ENCODE results near the gene SEC22C. TPM values are rescaled to one million over a fixed set of nuclear protein-coding genes. Genes with fewer than 3 reads are reported as not detected.

Gene SEC22C
- polyA plus RNA-seq, 1 of the 3 experiments (the other 2 are of a cell fraction): 28.5 TPM

DNA sequence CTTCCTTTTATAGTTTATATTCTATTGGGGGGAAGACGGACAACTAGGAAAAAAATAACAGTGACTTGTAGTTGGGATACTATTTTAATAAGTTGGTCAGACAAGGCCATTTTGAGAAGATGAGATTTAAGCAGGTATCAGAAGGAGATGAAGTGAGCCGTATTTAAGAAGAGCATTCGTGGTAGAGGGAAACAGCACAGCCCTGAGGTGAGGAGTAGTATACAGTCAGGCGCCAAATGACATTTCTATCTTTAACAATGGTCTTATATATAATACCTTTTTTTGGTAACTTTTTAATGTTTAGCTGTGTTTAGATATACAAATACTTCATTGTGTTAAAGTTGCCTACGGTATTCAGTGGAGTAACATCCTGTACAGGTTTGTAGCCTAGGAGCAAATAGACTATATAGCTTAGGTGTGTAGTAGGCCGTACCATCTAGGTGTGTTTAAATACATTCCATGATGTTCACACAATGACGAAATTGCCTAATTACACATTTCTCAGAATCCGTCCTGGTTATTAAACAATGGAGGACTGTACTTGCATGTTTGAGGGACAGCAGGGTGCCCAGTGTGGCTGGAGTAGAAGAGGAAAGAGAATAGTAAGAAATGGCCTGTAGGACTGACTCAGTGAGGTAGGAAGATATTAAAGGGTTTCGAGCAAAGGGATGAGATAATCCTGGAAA lies 20.3 kb upstream of the SEC22C start:
- ChIA-PET CTCF (interaction anchor here (1.0 to 3.2 kb wide), 5 partner anchors 9 to 237 kb away, joined by 3 to 25 read pairs (median 3); no protein-coding TSS in a partner anchor), POLR2A (interaction anchor here (0.6 to 1.0 kb wide), 3 partner anchors 10 to 142 kb away, joined by 3 to 4 read pairs (median 3); no protein-coding TSS in a partner anchor)
- Histone ChIP-seq H3F3A (replicated peaks; ENCODE audit: insufficient read depth) (peaks cover 15% of the 10 kb centered on the region), H3K27ac (ENCODE audit: low read depth in 2 of 2, low read length in 1 of 2) (peak overlapping the region; percentile 89 to 96), H2AFZ (ENCODE audit: low read depth) (no peak overlapping the region), H3K27me3 (ENCODE audit: insufficient read depth) (no peaks in the 10 kb centered on the region), H3K79me2 (ENCODE audit: insufficient read depth) (peaks cover 80% of the 10 kb centered on the region), H3K9me2 (no peaks in the 10 kb centered on the region), H3K9me3 (0 out of 2 replicates have a peak, but pooled peaks cover 5% of the 10 kb centered on the region), H3K4me3 (ENCODE audit: low read depth in 2 of 2, low read length in 1 of 2) (peak overlapping the region; percentile 80 to 84), H3K9ac (peak overlapping the region; percentile 96; the same call in 1 of the 2 replicates), H3K36me3 (replicated peaks in 1 of 2; ENCODE audit: control insufficient read depth in 1 of 2, insufficient read depth in 2 of 2, low read length in 1 of 2) (peaks cover 6 to 24% of the 10 kb centered on the region in 2 experiments), H3K4me2 (peak overlapping the region; percentile 81), H4K20me1 (ENCODE audit: insufficient read depth) (peaks cover 44% of the 10 kb centered on the region), H3K4me1 (ENCODE audit: control insufficient read depth in 1 of 2, insufficient read depth in 2 of 2, low read depth in 1 of 2, low read length in 1 of 2) (peaks cover 0 to 6% of the 10 kb centered on the region in 2 experiments; a peak in 2 of 4 replicates)
- WGBS (ENCODE audit: low lambda C conversion rate): 62% methylated on average over 9 of the region's 9 CpGs
- TF ChIP-seq RAD21 (IDR thresholded peaks at IDR 0.05; ENCODE audit: low read length): no peak
- TF ChIP-seq, protein P1, sequence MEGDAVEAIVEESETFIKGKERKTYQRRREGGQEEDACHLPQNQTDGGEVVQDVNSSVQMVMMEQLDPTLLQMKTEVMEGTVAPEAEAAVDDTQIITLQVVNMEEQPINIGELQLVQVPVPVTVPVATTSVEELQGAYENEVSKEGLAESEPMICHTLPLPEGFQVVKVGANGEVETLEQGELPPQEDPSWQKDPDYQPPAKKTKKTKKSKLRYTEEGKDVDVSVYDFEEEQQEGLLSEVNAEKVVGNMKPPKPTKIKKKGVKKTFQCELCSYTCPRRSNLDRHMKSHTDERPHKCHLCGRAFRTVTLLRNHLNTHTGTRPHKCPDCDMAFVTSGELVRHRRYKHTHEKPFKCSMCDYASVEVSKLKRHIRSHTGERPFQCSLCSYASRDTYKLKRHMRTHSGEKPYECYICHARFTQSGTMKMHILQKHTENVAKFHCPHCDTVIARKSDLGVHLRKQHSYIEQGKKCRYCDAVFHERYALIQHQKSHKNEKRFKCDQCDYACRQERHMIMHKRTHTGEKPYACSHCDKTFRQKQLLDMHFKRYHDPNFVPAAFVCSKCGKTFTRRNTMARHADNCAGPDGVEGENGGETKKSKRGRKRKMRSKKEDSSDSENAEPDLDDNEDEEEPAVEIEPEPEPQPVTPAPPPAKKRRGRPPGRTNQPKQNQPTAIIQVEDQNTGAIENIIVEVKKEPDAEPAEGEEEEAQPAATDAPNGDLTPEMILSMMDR (IDR thresholded peaks at IDR 0.05): peak; percentile 20; the same call in 1 of the 2 replicates
- no peak for DNase-seq

DNA sequence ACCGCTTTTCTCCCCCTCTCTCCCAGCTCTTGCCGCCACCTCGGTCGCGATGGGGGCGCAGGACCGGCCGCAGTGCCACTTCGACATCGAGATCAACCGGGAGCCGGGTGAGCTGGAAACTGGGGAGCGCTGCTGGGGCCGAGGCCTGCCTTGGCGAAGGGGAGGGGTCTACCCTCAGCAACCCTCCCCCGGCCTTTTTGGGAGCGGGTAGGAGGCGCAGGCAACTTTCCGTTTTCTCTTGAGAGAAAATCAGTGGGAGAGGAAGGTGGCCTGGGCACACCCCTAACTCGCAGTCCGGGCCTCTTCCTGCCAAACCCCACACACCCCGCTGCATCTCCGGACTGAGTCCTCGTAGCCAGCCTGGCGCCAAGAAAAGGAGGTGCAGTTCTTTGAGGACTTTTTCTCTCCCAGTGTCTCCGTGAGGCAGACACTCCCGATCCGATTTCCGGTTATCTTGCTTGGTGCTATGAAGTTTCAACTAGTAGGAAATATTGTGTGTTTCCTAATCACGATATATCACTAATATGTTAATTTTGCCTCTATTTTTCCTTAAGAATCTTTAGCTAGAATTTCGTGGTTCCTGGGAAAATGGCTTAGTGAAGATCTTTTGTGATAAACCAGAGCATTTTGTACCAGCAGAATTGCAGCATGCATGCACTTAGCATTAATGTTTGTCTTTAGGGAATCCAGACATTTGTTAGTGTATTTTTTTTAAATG lies 19.4 kb upstream of the SEC22C start:
- peaks cover 11 to 30% of the 10 kb centered on the region in 2 experiments for H3K36me3 ChIP-seq (replicated peaks in 1 of 2; ENCODE audit: control insufficient read depth in 1 of 2, insufficient read depth in 2 of 2, low read length in 1 of 2)
- H3K4me3 ChIP-seq (ENCODE audit: low read depth in 2 of 2, low read length in 1 of 2): peak overlapping the region; percentile 80 to 84
- CTCF ChIA-PET: interaction anchor here (0.7 to 3.2 kb wide), 6 partner anchors 10 to 145 kb away, joined by 3 to 25 read pairs (median 3); no protein-coding TSS in a partner anchor
- 0 out of 2 replicates have a peak, but pooled peaks cover 5% of the 10 kb centered on the region for H3K9me3 ChIP-seq
- H3K9ac ChIP-seq: peak overlapping the region; percentile 96
- TF ChIP-seq, protein P2, sequence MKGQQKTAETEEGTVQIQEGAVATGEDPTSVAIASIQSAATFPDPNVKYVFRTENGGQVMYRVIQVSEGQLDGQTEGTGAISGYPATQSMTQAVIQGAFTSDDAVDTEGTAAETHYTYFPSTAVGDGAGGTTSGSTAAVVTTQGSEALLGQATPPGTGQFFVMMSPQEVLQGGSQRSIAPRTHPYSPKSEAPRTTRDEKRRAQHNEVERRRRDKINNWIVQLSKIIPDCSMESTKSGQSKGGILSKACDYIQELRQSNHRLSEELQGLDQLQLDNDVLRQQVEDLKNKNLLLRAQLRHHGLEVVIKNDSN (IDR thresholded peaks at IDR 0.05; ENCODE audit: borderline replicate concordance, low read depth): no peak
- no peak for TF ChIP-seq FOXJ3 (CRISPR knock-in tag; IDR thresholded peaks at IDR 0.05)
- TF ChIP-seq RCOR1 (IDR thresholded peaks at IDR 0.05; ENCODE audit: low read length): no peak
- TF ChIP-seq, protein P3, sequence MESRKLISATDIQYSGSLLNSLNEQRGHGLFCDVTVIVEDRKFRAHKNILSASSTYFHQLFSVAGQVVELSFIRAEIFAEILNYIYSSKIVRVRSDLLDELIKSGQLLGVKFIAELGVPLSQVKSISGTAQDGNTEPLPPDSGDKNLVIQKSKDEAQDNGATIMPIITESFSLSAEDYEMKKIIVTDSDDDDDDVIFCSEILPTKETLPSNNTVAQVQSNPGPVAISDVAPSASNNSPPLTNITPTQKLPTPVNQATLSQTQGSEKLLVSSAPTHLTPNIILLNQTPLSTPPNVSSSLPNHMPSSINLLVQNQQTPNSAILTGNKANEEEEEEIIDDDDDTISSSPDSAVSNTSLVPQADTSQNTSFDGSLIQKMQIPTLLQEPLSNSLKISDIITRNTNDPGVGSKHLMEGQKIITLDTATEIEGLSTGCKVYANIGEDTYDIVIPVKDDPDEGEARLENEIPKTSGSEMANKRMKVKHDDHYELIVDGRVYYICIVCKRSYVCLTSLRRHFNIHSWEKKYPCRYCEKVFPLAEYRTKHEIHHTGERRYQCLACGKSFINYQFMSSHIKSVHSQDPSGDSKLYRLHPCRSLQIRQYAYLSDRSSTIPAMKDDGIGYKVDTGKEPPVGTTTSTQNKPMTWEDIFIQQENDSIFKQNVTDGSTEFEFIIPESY (IDR thresholded peaks at IDR 0.05; ENCODE audit: borderline replicate concordance, low read depth): no peak
- TF ChIP-seq TAF1 (IDR thresholded peaks at IDR 0.05; ENCODE audit: borderline replicate concordance, low read depth, low read length): peak; percentile 49; the same call in 1 of the 2 replicates
- no peak for TF ChIP-seq SMC3 (IDR thresholded peaks at IDR 0.05; ENCODE audit: low read depth, low read length)
- TF ChIP-seq, protein P1 (IDR thresholded peaks at IDR 0.05): peak; percentile 13; the same call in 1 of the 2 replicates
- peak overlapping the region; percentile 89 to 96 for H3K27ac ChIP-seq (ENCODE audit: low read depth in 2 of 2, low read length in 1 of 2)
- H3K4me2 ChIP-seq: peak overlapping the region; percentile 81
- no peak for DNase-seq
- H4K20me1 ChIP-seq (ENCODE audit: insufficient read depth): peaks cover 36% of the 10 kb centered on the region
- H3K27me3 ChIP-seq (ENCODE audit: insufficient read depth): no peaks in the 10 kb centered on the region
- peaks cover 74% of the 10 kb centered on the region for H3K79me2 ChIP-seq (ENCODE audit: insufficient read depth)
- POLR2A ChIA-PET: interaction anchor here (0.6 to 1.5 kb wide), 7 partner anchors 10 to 305 kb away, joined by 3 to 16 read pairs (median 4); partner anchors contain the start of genes SEC22C, SS18L2, ZBTB47 and ZNF662
- peaks cover 20% of the 10 kb centered on the region for H3F3A ChIP-seq (replicated peaks; ENCODE audit: insufficient read depth)
- peak overlapping the region; percentile 56 for H2AFZ ChIP-seq (ENCODE audit: low read depth)
- H3K4me1 ChIP-seq (ENCODE audit: control insufficient read depth in 1 of 2, insufficient read depth in 2 of 2, low read depth in 1 of 2, low read length in 1 of 2): peaks cover 0 to 6% of the 10 kb centered on the region in 2 experiments; a peak in 2 of 4 replicates
- H3K9me2 ChIP-seq: no peaks in the 10 kb centered on the region
- WGBS (ENCODE audit: low lambda C conversion rate): 2% methylated on average over 20 of the region's 31 CpGs

All from SK-N-SH (cell line).